Lower lobe of right lung (tissue), 2 donors: ENCODE measurements around the gene TEX44. TPM values are rescaled to one million over a fixed set of nuclear protein-coding genes. Genes with fewer than 3 reads are reported as not detected.
A peak's percentile ranks its signal among the peaks of the same experiment; 100 is the strongest.

ENCODE experiments used
- ATAC-seq, 2 donors: fragments of 200-7000 bp; cut with Tn5 transposase; one replicate each; pipeline ENCODE4 v1.9.1; 2020 to 2022; ENCODE audit warnings: mild to moderate bottlenecking in 2 of 2, moderate library complexity in 2 of 2
- DNase-seq: peaks from one replicate; pipeline ENCODE4 v3.0.0-alpha.2; 2020
- H3K27ac ChIP-seq: fragments of 200-600 bp; one replicate; pipeline ENCODE4 v1.8.0; 2022
- H3K27me3 ChIP-seq: fragments of 200-600 bp; one replicate; pipeline ENCODE4 v1.8.0; 2022; ENCODE audit warnings: low read depth
- H3K36me3 ChIP-seq: fragments of 200-600 bp; one replicate; pipeline ENCODE4 v1.8.0; 2022; ENCODE audit warnings: mild to moderate bottlenecking
- H3K4me1 ChIP-seq: fragments of 200-600 bp; one replicate; pipeline ENCODE4 v1.8.0; 2022
- H3K4me3 ChIP-seq: fragments of 200-600 bp; one replicate; pipeline ENCODE4 v1.8.0; 2022; ENCODE audit warnings: mild to moderate bottlenecking
- H3K9me3 ChIP-seq: fragments of 200-600 bp; one replicate; pipeline ENCODE4 v1.8.0; 2022
- intact Hi-C: fragments of 100-400 bp; cut with DNase I; formaldehyde crosslinking; loops from one replicate; pipeline ENCODE4 v1.11.0; 2022
- total RNA-seq: library from RNA; stranded (reverse); fragmentation: NEBNext Ultra II Directional; extraction: Animal tissue kit (Norgen Biotek cat#: 25700); gene quantifications from one replicate; pipeline ENCODE4 v1.2.1, GENCODE V29; 2021
- TF ChIP-seq, protein P1 (sequence below): fragments of 200-600 bp; IDR thresholded peaks from one replicate; pipeline ENCODE4 v1.8.0; 2022; ENCODE audit warnings: antibody characterized with exemption, mild to moderate bottlenecking
- donor health status: DM: no; HTN: yes; CAD: no; lungs with severe emphysema.

Gene TEX44
- total RNA-seq, 1 donor from 2014 or later = not detected

DNA sequence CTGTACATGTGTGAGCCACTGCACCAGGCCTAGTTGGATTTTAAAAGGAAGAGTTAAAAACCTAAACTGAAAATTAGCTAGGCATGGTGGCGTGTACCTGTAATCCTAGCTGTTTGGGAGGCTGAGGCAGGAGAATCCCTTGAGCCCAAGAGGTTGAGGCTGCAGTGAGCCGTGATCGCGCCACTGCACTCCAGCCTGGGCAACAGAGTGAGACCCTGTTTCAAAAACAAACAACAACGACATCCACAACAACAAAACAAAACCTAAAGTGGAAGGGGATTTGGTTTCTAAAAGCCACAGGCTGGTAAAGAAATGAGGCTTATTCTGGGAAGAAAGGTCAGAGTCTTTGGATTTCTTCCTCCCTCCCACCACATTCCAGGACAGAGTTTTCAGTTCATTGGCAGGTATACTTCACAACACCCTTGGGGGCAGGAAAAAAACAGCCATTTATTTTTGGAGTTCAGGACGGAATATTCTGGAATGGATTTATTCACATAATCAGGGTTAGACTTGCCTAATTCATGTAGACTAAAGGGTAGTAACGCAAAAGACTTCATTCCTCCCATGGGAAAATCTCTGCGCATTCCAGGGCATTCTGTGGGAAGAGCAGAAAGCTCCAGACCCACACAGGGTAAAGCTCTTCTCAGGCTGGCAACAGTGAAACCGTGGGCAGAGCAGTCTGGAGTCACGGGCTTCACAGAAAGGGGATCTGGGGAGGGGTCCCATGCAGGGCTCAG, 34.9 kb downstream of the TEX44 start:
- no peaks in the 10 kb centered on the region for H3K9me3 ChIP-seq
- no peak for DNase-seq
- intact Hi-C loops = no loop called here

DNA sequence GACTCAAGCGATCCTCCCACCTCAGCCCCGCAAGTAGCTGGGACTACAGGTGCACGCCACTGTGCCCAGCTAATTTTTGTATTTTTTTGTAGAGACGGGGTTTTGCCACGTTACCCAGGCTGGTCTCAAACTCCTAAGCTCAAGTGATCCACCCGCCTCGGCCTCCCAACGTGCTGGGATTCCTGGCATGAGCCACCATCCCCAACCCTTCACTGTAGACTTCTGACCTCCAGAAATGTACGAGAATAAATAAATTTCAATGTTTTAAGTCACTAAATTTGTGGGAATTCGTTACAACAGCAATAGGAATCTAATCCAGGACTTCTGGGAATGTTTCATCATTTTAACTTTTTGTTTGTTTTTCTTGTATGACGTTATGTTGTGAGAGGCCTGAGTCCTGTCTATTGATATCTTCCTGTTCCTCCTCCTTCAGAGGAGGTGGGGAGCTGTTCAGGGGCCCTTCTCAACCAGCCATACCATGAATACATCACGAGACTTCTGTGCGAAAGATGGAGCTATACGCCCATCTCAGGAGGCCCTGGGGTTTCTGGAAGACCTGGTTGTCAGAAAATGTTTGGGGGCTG, 40.0 kb downstream of the TEX44 start:
- Histone ChIP-seq H3K9me3 (no peaks in the 10 kb centered on the region), H3K36me3 (no peaks in the 10 kb centered on the region), H3K4me3 (no peak overlapping the region), H3K27ac (no peak overlapping the region), H3K27me3 (no peaks in the 10 kb centered on the region), H3K4me1 (peaks cover 4% of the 10 kb centered on the region)
- intact Hi-C loops = no loop called here
- no peak for ATAC-seq
- DNase-seq = no peak
- TF ChIP-seq, protein P1, sequence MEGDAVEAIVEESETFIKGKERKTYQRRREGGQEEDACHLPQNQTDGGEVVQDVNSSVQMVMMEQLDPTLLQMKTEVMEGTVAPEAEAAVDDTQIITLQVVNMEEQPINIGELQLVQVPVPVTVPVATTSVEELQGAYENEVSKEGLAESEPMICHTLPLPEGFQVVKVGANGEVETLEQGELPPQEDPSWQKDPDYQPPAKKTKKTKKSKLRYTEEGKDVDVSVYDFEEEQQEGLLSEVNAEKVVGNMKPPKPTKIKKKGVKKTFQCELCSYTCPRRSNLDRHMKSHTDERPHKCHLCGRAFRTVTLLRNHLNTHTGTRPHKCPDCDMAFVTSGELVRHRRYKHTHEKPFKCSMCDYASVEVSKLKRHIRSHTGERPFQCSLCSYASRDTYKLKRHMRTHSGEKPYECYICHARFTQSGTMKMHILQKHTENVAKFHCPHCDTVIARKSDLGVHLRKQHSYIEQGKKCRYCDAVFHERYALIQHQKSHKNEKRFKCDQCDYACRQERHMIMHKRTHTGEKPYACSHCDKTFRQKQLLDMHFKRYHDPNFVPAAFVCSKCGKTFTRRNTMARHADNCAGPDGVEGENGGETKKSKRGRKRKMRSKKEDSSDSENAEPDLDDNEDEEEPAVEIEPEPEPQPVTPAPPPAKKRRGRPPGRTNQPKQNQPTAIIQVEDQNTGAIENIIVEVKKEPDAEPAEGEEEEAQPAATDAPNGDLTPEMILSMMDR = no peak

More for the DNA sequence above, 34.9 kb downstream of the TEX44 start:
- Histone ChIP-seq H3K27me3 (no peaks in the 10 kb centered on the region), H3K4me1 (peaks cover 7% of the 10 kb centered on the region), H3K36me3 (no peaks in the 10 kb centered on the region), H3K27ac (peak overlapping the region; percentile 63), H3K4me3 (no peak overlapping the region)
- TF ChIP-seq, protein P1 = no peak
- no peak for ATAC-seq

DNA sequence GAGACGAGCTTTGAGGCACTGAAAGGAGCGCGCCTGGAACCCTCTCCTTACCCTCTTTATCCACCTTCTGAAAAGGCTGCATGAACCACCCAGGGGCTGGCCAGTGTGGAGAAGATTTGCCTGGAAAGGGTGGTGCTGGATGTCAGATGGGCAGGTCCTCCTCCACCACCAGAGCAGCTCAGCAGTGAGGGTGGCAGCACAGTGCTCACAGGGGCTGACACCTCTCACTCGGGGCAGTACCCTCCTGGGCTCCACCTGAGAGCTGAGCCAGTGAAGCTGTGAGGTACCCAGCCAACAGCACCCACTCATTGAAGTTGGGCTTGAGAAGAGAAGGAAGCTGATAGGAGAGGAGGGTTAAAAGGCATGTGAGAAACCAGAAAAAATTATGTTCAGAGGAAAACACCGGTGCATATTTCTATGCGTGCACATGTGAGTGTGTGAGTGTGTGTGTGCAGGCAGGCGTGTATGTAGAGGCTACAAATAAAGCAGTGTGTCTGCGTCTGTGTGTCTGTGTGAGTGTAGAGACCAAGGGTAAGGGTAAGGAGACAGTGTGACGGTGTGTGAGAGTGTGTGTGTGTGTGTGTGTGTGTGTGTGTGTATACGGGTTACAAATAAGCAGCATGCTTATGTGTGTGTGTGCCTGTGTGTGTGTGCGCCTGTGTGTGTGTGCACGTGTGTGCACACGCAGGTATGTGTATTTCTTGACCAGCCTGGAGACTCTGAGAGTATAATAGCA, 40.7 kb downstream of the TEX44 start:
- intact Hi-C loops = no loop called here
- Histone ChIP-seq H3K36me3 (no peaks in the 10 kb centered on the region), H3K27me3 (no peaks in the 10 kb centered on the region), H3K4me3 (no peak overlapping the region), H3K27ac (no peak overlapping the region), H3K4me1 (no peaks in the 10 kb centered on the region), H3K9me3 (no peaks in the 10 kb centered on the region)
- ATAC-seq (peak; percentile 12 to 37), DNase-seq (no peak)
- TF ChIP-seq, protein P1 = no peak

DNA sequence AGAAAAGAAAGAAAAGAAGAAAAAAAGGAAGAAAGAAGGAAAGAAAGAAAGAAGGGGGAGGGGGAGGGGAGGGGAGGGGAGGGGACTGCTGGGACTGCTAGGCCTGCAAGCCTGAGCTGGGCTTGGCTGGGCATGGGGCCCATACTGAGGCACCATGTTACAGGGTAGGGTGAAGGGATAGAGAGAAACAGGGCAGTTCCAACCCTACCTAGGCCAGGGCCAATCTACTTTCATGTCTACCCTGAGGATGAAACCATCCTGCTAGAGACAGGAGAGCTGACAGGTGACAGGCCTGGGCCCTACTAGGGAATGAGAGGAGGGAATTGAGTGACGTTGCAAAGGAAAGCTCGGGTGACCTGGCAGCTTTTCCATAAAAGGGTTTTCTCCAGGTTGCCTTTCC, 41.7 kb downstream of the TEX44 start:
- Histone ChIP-seq H3K27ac (no peak overlapping the region), H3K4me1 (no peaks in the 10 kb centered on the region), H3K9me3 (no peaks in the 10 kb centered on the region), H3K36me3 (no peaks in the 10 kb centered on the region), H3K4me3 (no peak overlapping the region), H3K27me3 (no peaks in the 10 kb centered on the region)
- DNase-seq = no peak
- TF ChIP-seq, protein P1 = no peak
- intact Hi-C loops = no loop called here
- peak in 1 of 2 donors; percentile 29 for ATAC-seq

DNA sequence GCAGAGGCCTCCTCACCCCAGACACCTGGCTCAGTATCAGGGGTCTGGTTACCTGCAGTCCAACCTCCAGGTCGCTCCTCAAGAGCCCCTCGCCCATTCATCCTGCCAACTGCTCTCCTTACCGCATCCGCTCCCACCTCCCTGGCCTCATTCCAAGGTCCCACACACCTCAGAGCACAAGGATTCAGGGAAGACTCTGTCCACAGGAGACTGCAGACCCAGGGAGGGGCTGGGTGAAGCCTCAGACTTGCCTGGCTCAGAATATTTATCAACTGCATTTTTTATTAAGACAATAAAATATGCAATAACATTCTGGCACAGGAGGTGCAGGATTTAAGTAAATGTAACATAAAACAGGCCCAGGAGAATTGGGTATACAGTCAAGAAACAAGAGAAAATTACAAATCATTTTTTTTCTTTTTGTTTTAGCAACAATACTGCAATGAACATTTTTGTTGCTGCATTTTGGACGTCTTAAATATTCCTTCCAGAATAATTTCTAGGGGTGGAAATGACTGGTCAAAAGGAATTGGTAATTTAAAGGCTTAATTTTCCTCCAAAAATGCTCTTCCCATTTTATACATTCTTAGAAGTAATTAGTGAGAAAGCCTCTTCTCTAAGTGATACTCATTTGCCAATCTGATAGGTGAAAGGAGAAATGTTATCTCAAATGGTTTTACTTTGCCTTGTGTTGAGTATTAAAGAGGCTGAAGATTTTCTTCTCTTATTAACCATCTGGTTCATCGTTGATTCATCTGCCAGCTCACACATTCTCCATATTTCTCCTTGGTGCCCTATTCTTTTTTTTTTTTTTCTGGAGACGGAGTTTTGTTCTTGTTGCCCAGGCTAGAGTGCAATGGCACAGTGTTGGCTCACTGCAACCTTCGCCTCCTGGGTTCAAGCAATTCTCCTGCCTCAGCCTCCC, 42.5 kb downstream of the TEX44 start:
- intact Hi-C loops = no loop called here
- TF ChIP-seq, protein P1 = no peak
- Histone ChIP-seq H3K4me3 (no peak overlapping the region), H3K9me3 (no peaks in the 10 kb centered on the region), H3K27me3 (no peaks in the 10 kb centered on the region), H3K4me1 (peaks cover 4% of the 10 kb centered on the region), H3K36me3 (no peaks in the 10 kb centered on the region), H3K27ac (no peak overlapping the region)
- DNase-seq (no peak), ATAC-seq (no peak)
